Endothelial cell of coronary artery (primary cell): Measurements from ENCODE around the gene TSGA10. TPM values are rescaled to one million over a fixed set of nuclear protein-coding genes. Genes with fewer than 3 reads are reported as not detected.

ENCODE experiments used
- total RNA-seq: library from RNA; depleted of rRNA; stranded (reverse); fragments of >200 nt; gene quantifications from 2 replicates; pipeline ENCODE4 v1.2.3, GENCODE V29; 2014

The TSGA10 gene
- 0.63 and 1.0 TPM in 2 replicates for total RNA-seq

GRCh38 chr2:99154643-99155536 lies at the start of gene TSGA10, which contains the start of gene LIPT1:
Gene TSGA10 (minus strand): TSS chr2:99154942. CDS start chr2:99109439, 45,503 bp downstream.
Gene LIPT1 (plus strand): TSS chr2:99154967. CDS start chr2:99161958, 6,991 bp downstream.

GRCh38 chr2:99180755-99181623 lies 26.2 kb upstream of the TSGA10 start, which contains the start of the genes MITD1 and MRPL30:
Gene MITD1 (minus strand): TSS chr2:99181058. CDS start chr2:99180981, 77 bp downstream.
Gene MRPL30 (plus strand): TSS chr2:99181184. CDS start chr2:99186204, 5,020 bp downstream.

DNA sequence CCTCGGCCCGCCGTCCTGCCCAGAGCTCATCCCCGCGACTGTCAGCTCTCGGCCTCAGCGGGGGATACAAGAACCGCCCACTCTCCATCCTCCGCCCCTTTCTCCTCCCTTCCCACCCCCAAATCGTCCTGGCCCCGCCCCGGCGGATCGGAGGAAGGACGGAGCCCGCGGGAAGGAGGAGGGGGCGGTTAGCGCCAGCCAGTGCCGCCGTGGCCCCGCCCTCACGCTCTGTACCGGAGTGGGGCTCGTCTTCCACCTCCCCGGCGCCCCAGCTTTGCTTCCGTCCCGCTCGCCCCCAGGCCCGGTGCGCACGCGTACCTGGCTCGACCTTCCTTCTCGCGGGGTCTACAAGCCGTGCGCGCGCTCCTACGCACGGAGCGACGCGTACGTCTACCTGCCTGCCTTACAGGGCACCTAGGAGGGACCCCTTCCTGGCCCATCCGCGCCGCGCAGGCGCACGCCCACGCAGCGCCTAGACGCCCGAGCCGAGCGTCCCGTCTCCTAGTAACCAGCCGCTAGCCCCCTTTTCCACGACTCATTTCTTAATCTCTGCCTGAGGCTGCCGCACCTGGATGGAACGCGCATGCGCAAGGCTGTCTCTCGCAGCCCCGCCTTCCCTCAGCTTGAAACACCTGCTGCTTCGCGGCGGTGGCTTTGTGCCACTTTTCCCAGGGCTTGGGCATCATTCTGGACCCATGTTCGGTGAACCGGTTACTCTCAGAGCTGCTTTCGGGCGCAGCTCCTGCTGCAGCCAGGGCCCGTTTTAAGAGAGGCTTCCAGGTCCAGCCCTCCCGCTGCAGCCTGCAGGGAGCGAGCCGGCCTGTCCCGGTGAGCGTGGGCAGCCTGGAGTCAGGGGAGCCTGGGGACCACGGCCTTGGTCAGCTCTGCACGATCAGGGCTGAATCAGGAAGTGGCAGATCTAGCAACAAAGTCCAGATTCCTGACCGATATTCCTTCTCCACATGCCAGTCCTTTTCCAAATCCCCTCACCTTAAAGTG lies 13.3 kb downstream of the TSGA10 start, which contains the start of gene C2orf15:
TSS of gene C2orf15 (plus strand) at position 598 of the 999 bp plus-strand sequence. CDS start 8,852 bp downstream, outside the sequence.

Other genes starting within 250 kb of the TSGA10 start
- gene CRACDL, start 218.7 kb downstream of the TSGA10 start, total RNA-seq, result 7.0 and 8.7 TPM in 2 replicates
- gene C2orf15, start 13.2 kb downstream of the TSGA10 start, total RNA-seq, result 0.18 and 0.19 TPM in 2 replicates
- gene LIPT1, start within 50 bp of the TSGA10 start, total RNA-seq, result 3.4 and 4.4 TPM in 2 replicates
- 29.9 and 31.6 TPM in 2 replicates for gene MITD1, start 26.1 kb upstream of the TSGA10 start, total RNA-seq
- 35.5 and 36.4 TPM in 2 replicates for gene MRPL30, start 26.2 kb upstream of the TSGA10 start, total RNA-seq
- gene LYG2, start 100.7 kb upstream of the TSGA10 start, total RNA-seq, result not detected in 2 replicates
- gene LYG1, start 146.3 kb upstream of the TSGA10 start, total RNA-seq, result 0.27 and 0.28 TPM in 2 replicates
- 61.7 and 66.2 TPM in 2 replicates for gene TXNDC9, start 181.4 kb upstream of the TSGA10 start, total RNA-seq
- gene EIF5B, start 182.4 kb upstream of the TSGA10 start, total RNA-seq, result 33.6 and 46.1 TPM in 2 replicates